ENCODE results near the gene GNG13.

The GNG13 gene

DNA sequence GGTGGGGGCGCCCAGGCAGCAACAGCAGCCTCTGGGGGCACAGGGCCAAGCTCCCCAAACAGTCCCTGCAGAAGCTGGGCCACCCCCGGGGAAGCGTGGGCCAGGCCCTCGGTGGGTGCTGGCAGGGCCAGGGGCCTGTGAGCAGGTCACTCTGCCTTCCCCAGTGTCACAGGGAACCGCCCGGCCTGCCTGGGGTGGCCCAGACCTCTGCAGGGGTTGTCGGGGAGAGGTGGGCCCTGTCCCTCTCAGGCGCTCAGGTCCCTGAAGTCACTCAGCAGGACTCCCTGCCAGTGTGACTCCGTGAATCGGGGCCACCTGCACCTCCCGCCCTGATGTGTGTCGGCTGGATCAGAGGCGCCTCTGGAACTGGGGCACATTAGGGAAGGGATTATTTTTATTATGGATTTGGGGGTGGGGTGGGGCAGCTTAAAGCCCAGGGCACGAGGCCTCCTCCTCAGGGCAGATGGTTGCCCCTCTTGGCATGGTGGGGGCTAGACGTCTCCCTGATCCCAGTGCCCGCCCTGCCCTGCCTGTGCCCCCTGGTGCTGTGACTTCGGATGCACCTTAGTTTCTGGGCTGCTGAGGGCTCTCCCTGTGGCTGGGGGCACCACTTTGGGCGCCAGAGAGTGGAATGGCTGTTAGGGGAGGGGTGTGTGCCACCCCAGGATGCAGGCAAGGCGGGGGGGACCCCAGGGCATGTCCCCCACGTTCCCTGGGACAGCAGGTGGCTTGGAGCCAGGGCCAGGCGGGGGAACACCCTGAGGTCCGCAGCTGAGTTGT is 1.2 kb upstream of the GNG13 start:
- DNase-seq (ENCODE audit: low read depth, low spot score): no peak
- Histone ChIP-seq H3K4me3 (ENCODE audit: low read length) (no peak overlapping the region), H3K9me3 (ENCODE audit: control insufficient read depth, insufficient read depth, low read length) (no peaks in the 10 kb centered on the region), H3K4me1 (ENCODE audit: control insufficient read depth, insufficient read depth, low read length) (peaks cover 4% of the 10 kb centered on the region; the same call in 1 of the 2 replicates), H3K27me3 (ENCODE audit: control insufficient read depth, insufficient read depth, low read length) (no peaks in the 10 kb centered on the region; the same call in 1 of the 2 replicates), H3K36me3 (ENCODE audit: control insufficient read depth, insufficient read depth, low read length) (no peaks in the 10 kb centered on the region), H3K27ac (ENCODE audit: low read length) (no peak overlapping the region)
- WGBS (ENCODE audit: insufficient coverage, insufficient read length): no CpG with 5 or more reads among the region's 22 CpGs

DNA sequence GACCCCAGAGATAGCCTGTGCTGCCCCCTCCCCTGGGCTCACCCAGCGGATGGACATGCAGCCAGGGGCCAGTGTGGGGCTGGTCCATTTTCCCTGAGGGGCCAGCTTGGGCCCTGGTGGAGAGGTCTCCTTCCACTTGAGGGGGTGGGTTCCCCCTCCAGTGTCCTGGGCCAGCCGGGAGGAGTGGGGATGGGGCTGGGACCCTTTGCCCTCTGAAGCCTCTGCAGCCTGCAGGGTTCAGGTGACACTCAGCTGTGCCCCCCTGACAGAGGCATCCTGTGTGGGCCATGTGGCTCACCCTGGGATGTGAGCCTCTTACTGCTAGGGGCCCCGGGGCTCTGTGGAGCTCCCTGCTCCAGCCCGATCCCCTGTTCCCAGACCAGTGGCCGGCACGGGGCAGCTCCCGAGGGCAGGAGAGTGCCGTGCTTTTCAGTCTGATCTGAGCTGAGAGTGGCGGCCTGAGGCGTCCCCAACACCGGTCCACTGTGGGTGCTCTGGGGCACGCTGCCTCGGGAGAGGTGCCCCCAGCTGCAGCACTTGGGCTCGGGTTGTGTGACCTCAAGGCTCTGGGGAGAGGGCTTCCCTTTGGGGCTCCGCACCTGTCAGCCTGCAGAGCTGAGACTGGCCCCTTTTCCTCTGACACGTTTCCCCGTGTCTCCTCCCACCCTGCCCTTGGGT is 439 bp upstream of the GNG13 start:
- Histone ChIP-seq H3K36me3 (ENCODE audit: control insufficient read depth, insufficient read depth, low read length) (peaks cover under 1% of the 10 kb centered on the region), H3K9me3 (ENCODE audit: control insufficient read depth, insufficient read depth, low read length) (no peaks in the 10 kb centered on the region), H3K4me1 (ENCODE audit: control insufficient read depth, insufficient read depth, low read length) (peaks cover 4% of the 10 kb centered on the region; the same call in 1 of the 2 replicates), H3K4me3 (ENCODE audit: low read length) (no peak overlapping the region), H3K27ac (ENCODE audit: low read length) (no peak overlapping the region), H3K27me3 (ENCODE audit: control insufficient read depth, insufficient read depth, low read length) (no peaks in the 10 kb centered on the region; the same call in 1 of the 2 replicates)
- no CpG with 5 or more reads among the region's 17 CpGs for WGBS (ENCODE audit: insufficient coverage, insufficient read length)
- DNase-seq (ENCODE audit: low read depth, low spot score): no peak

DNA sequence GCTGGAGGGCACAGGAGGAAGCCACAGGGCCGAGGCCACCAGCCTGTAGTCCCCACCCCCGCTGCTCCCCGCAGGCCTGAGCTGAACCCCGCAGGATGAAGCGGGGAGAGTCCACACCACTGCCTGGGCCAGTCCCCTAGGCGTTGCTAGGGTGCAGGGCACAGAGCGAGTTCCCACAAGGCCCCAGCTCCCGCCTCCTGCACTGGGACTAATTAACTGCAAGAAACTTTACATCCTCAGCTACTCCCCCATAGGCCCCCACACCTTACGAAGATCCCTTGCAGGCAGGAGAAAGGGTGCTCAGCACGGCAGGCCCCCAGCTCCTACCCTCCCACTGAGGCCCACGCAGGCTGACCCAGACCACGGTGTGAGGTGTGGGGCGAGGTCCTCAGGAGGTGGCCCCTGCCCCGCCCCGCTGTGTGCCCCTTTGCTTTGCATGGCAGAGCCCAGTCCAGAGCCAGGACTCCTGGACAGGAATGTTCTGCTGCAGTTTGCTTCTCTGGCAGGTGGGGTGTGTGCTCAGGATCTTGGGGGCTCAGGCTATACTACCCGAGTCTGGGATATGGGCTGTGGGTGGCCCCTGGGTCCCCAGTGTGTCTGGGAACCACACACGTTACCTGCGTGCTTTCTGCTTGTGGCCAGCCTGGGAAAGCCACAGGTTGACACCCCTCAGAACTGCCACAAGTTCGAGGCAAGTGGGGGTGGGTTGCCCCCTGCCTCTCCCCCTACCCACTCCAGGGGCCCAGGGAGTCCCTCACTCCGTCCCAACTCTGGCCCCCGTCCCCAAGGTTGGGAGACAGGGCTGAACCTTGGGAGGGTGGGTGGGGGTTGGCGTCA is 1.2 kb downstream of the GNG13 start:
- no CpG with 5 or more reads among the region's 22 CpGs for WGBS (ENCODE audit: insufficient coverage, insufficient read length)
- Histone ChIP-seq H3K4me3 (ENCODE audit: low read length) (no peak overlapping the region), H3K27me3 (ENCODE audit: control insufficient read depth, insufficient read depth, low read length) (no peaks in the 10 kb centered on the region; the same call in 1 of the 2 replicates), H3K4me1 (ENCODE audit: control insufficient read depth, insufficient read depth, low read length) (peaks cover 4% of the 10 kb centered on the region; the same call in 1 of the 2 replicates), H3K9me3 (ENCODE audit: control insufficient read depth, insufficient read depth, low read length) (no peaks in the 10 kb centered on the region), H3K36me3 (ENCODE audit: control insufficient read depth, insufficient read depth, low read length) (peaks cover 3% of the 10 kb centered on the region), H3K27ac (ENCODE audit: low read length) (no peak overlapping the region)
- DNase-seq (ENCODE audit: low read depth, low spot score): no peak

DNA sequence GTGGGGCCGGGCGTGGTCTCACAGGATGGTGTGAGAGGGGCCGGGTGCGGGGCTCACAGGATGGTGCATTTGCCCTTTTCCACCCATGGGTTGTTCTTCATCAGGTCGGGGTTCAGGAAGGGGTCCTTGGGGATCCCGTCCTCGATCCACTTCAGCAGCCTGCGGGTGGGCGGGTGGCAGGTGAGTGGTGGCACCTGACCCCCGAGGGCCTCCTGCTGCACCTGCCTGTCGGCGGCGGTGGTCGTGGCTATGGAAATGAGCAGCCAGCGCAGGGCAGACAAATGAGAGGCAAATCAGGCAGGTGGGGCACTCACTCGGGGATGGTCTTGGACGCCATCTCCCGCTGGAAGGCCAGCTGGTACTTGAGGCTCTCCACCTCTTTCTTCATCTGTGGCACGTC is 1.9 kb downstream of the GNG13 start:
- H3K4me1 ChIP-seq (ENCODE audit: control insufficient read depth, insufficient read depth, low read length): peaks cover 4% of the 10 kb centered on the region; the same call in 1 of the 2 replicates
- no peak overlapping the region for H3K4me3 ChIP-seq (ENCODE audit: low read length)
- no peak for DNase-seq (ENCODE audit: low read depth, low spot score)
- peaks cover 3% of the 10 kb centered on the region for H3K36me3 ChIP-seq (ENCODE audit: control insufficient read depth, insufficient read depth, low read length)
- no peaks in the 10 kb centered on the region; the same call in 1 of the 2 replicates for H3K27me3 ChIP-seq (ENCODE audit: control insufficient read depth, insufficient read depth, low read length)
- H3K9me3 ChIP-seq (ENCODE audit: control insufficient read depth, insufficient read depth, low read length): no peaks in the 10 kb centered on the region
- no CpG with 5 or more reads among the region's 19 CpGs for WGBS (ENCODE audit: insufficient coverage, insufficient read length)
- H3K27ac ChIP-seq (ENCODE audit: low read length): no peak overlapping the region

DNA sequence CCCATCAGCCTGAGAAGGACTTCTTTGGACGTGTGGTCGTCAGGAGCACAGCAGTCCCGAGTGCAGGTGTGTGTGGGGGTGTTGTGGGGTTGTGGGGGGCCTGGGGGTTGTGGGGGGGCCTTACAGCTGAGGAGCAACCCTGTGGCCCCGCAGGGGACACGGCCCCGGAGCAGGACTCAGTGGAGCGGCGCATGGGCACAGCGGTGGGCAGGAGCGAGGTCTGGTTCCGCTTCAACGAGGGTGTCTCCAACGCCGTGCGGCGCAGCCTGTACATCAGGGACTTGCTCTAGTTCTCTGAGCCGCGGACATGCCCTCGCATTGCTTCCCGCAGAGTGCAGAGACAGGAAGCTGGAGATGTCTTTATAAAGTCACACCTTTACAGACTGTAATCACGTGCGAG is 2.8 kb downstream of the GNG13 start:
- peaks cover 12% of the 10 kb centered on the region for H3K36me3 ChIP-seq (ENCODE audit: control insufficient read depth, insufficient read depth, low read length)
- no peak for DNase-seq (ENCODE audit: low read depth, low spot score)

DNA sequence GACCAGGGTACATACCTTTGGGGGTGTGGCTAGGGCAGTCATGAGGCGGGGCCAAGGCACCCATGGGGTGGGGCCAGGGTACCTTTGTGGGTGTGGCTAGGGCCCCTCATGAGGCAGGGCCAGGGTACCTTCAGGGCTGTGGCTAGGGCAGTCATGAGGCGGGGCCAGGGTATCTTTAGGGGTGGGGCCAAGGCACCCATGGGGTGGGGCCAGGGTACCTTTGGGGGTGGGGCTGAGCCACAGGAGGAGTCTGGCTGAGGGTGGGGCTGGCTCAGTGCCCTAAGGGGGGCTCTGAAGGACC is 3.5 kb downstream of the GNG13 start:
- no peak for DNase-seq (ENCODE audit: low read depth, low spot score)
- H3K9me3 ChIP-seq (ENCODE audit: control insufficient read depth, insufficient read depth, low read length): no peaks in the 10 kb centered on the region
- no peak overlapping the region for H3K27ac ChIP-seq (ENCODE audit: low read length)
- peaks cover 17% of the 10 kb centered on the region for H3K36me3 ChIP-seq (ENCODE audit: control insufficient read depth, insufficient read depth, low read length)
- peaks cover 4% of the 10 kb centered on the region; the same call in 1 of the 2 replicates for H3K4me1 ChIP-seq (ENCODE audit: control insufficient read depth, insufficient read depth, low read length)
- no peaks in the 10 kb centered on the region; the same call in 1 of the 2 replicates for H3K27me3 ChIP-seq (ENCODE audit: control insufficient read depth, insufficient read depth, low read length)
- no peak overlapping the region for H3K4me3 ChIP-seq (ENCODE audit: low read length)
- no CpG with 5 or more reads among the region's 2 CpGs for WGBS (ENCODE audit: insufficient coverage, insufficient read length)

More for the DNA sequence above, 2.8 kb downstream of the GNG13 start:
- Histone ChIP-seq H3K9me3 (ENCODE audit: control insufficient read depth, insufficient read depth, low read length) (no peaks in the 10 kb centered on the region), H3K4me1 (ENCODE audit: control insufficient read depth, insufficient read depth, low read length) (peaks cover 4% of the 10 kb centered on the region; the same call in 1 of the 2 replicates), H3K27me3 (ENCODE audit: control insufficient read depth, insufficient read depth, low read length) (no peaks in the 10 kb centered on the region; the same call in 1 of the 2 replicates), H3K27ac (ENCODE audit: low read length) (no peak overlapping the region), H3K4me3 (ENCODE audit: low read length) (no peak overlapping the region)
- WGBS (ENCODE audit: insufficient coverage, insufficient read length): no CpG with 5 or more reads among the region's 22 CpGs

DNA sequence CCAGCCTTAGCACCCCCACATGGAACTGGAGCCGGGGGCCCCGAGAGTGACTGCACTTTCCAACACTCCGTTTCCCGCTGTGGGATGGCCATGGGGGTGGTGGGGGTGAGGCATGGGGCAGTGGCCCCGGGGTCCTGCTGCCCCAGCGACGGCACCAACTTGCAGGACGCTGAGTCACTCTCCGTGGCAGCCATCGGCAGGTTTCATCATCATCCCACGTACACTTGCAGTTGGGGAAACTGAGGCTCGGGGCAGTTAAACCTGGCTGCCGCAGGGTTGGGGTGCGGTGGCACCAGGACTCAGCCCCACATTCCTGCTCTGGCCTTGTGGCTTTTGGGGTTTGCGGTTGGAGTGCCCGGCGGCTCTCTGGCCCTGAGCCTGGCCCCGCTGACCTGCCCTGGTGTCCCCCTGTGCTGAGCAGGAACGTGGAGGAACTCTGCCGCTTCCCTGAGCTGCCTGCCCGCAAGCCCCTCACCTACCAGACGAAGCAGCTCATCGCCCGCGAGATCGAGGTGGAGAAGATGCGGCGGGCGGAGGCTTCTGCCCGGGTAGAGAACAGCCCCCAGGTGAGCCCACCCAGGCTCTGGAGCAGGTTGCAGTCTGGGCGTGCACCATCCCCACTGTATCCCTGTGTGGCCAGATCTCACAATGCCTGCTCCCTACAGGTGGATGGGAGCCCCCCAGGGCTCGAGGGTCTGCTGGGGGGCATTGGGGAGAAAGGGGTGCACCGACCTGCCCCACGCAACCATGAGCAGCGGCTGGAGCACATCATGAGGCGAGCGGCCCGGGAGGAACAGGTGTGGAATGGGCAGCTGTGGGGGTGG is 4.0 kb downstream of the GNG13 start:
- DNase-seq (ENCODE audit: low read depth, low spot score): no peak
- H3K27ac ChIP-seq (ENCODE audit: low read length): no peak overlapping the region

DNA sequence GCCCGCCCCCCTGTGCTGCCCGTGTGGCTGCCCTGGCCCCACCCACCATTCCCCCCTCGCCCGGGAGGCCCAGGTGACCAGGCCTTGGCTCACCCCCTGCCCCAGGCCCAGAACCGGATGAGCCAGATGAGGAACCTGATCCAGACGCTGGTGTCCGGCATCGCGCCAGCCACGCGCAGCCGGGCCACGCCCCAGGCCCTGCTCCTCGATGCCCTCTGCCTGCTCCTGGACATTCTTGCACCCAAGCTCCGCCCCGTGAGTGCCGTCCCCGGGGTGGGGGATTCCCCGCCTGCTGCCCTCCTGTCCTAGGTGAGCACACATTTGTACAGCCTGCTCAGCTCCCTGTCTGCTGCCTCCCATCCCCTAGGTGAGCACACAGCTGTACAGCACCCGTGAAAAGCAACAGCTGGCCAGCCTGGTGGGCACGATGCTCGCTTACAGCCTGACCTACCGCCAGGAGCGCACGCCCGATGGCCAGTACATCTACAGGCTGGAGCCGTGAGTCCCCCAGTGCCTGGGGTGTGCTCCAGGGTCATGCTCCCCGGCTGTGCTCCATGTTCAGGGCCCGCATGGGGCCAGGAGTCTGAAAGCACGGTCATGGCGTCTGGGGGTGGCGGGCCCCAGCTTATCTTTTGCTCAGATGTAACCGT is 4.8 kb downstream of the GNG13 start:
- Histone ChIP-seq H3K4me3 (ENCODE audit: low read length) (no peak overlapping the region), H3K4me1 (ENCODE audit: control insufficient read depth, insufficient read depth, low read length) (0 out of 2 replicates have a peak, but pooled peaks cover 2% of the 10 kb centered on the region), H3K27ac (ENCODE audit: low read length) (no peak overlapping the region), H3K27me3 (ENCODE audit: control insufficient read depth, insufficient read depth, low read length) (no peaks in the 10 kb centered on the region), H3K36me3 (ENCODE audit: control insufficient read depth, insufficient read depth, low read length) (peaks cover 31% of the 10 kb centered on the region), H3K9me3 (ENCODE audit: control insufficient read depth, insufficient read depth, low read length) (no peaks in the 10 kb centered on the region)
- WGBS (ENCODE audit: insufficient coverage, insufficient read length): no CpG with 5 or more reads among the region's 33 CpGs
- DNase-seq (ENCODE audit: low read depth, low spot score): no peak

More for the DNA sequence above, 4.0 kb downstream of the GNG13 start:
- Histone ChIP-seq H3K9me3 (ENCODE audit: control insufficient read depth, insufficient read depth, low read length) (no peaks in the 10 kb centered on the region), H3K27me3 (ENCODE audit: control insufficient read depth, insufficient read depth, low read length) (no peaks in the 10 kb centered on the region), H3K4me1 (ENCODE audit: control insufficient read depth, insufficient read depth, low read length) (peaks cover 4% of the 10 kb centered on the region; the same call in 1 of the 2 replicates), H3K36me3 (ENCODE audit: control insufficient read depth, insufficient read depth, low read length) (peaks cover 23% of the 10 kb centered on the region), H3K4me3 (ENCODE audit: low read length) (no peak overlapping the region)
- no CpG with 5 or more reads among the region's 38 CpGs for WGBS (ENCODE audit: insufficient coverage, insufficient read length)

DNA sequence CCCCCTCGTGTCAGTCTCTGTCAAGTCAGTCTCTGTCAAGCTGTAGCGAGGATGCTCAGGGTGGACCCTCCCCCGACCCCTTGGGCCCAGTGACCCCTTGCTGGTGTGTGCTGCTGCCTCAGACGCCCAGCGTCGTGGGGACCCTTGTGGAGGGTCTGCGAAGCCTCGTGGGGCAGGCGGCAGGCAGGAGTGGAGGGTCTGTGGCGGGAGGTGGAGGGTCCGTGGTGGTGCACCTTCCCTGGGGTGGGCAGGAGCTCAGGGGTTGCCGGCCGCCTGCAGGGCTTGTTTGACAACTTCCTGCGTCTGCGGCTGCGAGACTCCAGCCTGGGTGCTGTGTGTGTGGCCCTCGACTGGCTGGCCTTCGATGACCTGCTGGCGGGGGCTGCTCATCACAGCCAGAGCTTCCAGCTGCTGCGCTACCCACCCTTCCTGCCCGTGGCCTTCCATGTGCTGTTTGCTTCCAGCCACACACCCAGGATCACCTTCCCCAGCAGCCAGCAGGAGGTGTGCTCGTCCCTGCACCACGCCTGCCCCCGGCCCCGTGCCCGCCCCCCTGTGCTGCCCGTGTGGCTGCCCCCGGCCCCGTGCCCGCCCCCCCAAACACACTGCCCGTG is 5.6 kb downstream of the GNG13 start:
- no peak for DNase-seq (ENCODE audit: low read depth, low spot score)
- Histone ChIP-seq H3K27me3 (ENCODE audit: control insufficient read depth, insufficient read depth, low read length) (no peaks in the 10 kb centered on the region), H3K4me3 (ENCODE audit: low read length) (no peak overlapping the region), H3K36me3 (ENCODE audit: control insufficient read depth, insufficient read depth, low read length) (peaks cover 38% of the 10 kb centered on the region), H3K4me1 (ENCODE audit: control insufficient read depth, insufficient read depth, low read length) (0 out of 2 replicates have a peak, but pooled peaks cover 1% of the 10 kb centered on the region), H3K9me3 (ENCODE audit: control insufficient read depth, insufficient read depth, low read length) (no peaks in the 10 kb centered on the region), H3K27ac (ENCODE audit: low read length) (no peak overlapping the region)
- no CpG with 5 or more reads among the region's 31 CpGs for WGBS (ENCODE audit: insufficient coverage, insufficient read length)

Data from iPS DF 6.9 (cell line).